ENCODE data around the gene ARGLU1.

ARGLU1 gene

GRCh38 chr13:106499896-106500295 lies 68.0 kb downstream of the ARGLU1 start:
- no peak for DNase-seq (ENCODE audit: low spot score)

GRCh38 chr13:106499113-106499512 lies 68.8 kb downstream of the ARGLU1 start:
- DNase-seq (ENCODE audit: low spot score) = no peak

- DNase-seq (ENCODE audit: low spot score) = no peak
Measured at GRCh38 chr13:106498571-106498970, 69.4 kb downstream of the ARGLU1 start.

GRCh38 chr13:106498158-106498557 lies 69.8 kb downstream of the ARGLU1 start:
- DNase-seq (ENCODE audit: low spot score) = no peak

GRCh38 chr13:106497079-106497478 lies 70.9 kb downstream of the ARGLU1 start:
- no peak for DNase-seq (ENCODE audit: low spot score)

- DNase-seq (ENCODE audit: low spot score) = no peak
Measured at GRCh38 chr13:106496072-106496997, 71.6 kb downstream of the ARGLU1 start.

GRCh38 chr13:106494936-106495335 lies 73.0 kb downstream of the ARGLU1 start:
- DNase-seq (ENCODE audit: low spot score) = no peak

GRCh38 chr13:106494506-106494905 lies 73.4 kb downstream of the ARGLU1 start:
- DNase-seq (ENCODE audit: low spot score) = no peak

- no peak for DNase-seq (ENCODE audit: low spot score)
Measured at GRCh38 chr13:106493533-106494220, 74.3 kb downstream of the ARGLU1 start.

GRCh38 chr13:106492588-106493475 lies 75.1 kb downstream of the ARGLU1 start:
- DNase-seq (ENCODE audit: low spot score) = no peak

GRCh38 chr13:106491928-106492587 lies 75.9 kb downstream of the ARGLU1 start:
- no peak for DNase-seq (ENCODE audit: low spot score)

Measured in left forelimb (tissue), 1 donor.